GM21737 (cell line): Measurements from ENCODE around the gene TMEM126A.
"Not testable (repeated sequence)": the region's sequence is repeated elsewhere in the genome, so short reads cannot be mapped to it uniquely, and the experiment has no call there.

Source experiments
- ATAC-seq: cut with Tn5 transposase; IDR thresholded peaks from one replicate; pipeline ENCODE4 v1.9.1; 2021; ENCODE audit warnings: mild to moderate bottlenecking, moderate library complexity; ENCODE audit not compliant: unreplicated experiment

TMEM126A gene

DNA sequence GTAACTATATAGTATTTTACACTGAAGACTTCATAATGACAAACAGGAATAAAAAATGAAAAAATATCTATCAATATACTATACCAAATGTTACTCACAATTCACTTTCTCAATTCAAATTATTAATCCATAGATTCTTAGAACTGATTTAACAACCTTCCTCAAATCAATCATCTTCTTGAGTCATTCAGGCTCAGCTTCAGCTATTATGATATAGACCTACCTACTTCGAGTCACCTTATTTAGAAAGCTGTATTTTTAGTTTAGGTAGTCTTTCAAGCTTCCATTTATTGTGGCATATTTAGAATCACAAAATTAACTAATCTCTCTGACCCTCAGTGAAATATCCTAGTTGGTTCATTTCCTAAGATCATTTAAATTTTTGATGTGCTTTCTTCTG is 9.0 kb downstream of the TMEM126A start:
- no peak for ATAC-seq

DNA sequence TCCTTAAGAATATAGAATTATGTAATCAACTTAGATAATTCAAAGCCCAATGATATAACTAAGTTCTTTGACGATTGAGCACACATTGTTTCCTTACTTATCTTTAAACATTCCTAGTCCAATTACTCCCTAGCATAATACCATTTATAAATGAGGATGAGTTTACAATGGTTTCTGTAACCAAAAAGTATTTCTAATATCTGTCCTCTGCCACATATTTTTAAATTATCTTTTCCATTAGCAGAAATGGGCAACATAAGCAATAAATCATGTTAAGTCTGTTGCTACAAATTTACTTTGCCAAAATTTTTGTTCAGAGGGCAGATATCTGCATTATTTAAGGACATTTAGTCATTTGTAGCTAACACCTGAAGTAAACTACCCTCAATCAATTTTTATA is 10.4 kb downstream of the TMEM126A start:
- ATAC-seq = no peak

DNA sequence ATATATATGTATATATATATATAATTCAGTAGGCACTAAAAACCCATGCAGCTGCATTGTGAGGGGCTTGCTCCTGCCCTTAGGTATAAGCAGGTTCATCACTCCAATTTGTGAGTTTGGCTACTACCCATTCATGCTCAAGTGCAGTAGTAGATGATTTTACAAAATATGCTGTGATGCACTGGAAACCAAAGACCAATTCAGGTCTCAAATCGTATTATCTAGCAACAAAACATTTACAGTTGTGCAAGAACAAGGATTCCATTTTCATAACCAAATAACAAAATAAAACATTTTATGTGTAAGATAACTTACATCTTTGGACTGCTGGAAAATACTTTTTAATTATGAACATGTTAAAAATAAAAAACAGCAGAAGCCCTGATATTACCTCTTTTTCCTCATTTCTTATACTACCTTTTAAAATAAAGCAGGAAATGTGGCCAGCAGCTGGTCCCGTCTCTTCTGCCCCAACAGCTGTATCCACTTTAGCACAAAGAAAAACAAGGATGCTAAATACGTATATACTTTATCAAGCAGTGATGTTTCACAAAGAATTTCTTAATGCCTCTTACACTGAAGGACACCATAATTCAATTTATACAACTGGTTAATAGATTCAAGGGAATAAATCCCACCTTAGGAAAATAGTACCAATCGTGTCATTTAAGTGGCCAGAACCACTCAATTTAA is 14.4 kb downstream of the TMEM126A start:
- ATAC-seq = no peak

DNA sequence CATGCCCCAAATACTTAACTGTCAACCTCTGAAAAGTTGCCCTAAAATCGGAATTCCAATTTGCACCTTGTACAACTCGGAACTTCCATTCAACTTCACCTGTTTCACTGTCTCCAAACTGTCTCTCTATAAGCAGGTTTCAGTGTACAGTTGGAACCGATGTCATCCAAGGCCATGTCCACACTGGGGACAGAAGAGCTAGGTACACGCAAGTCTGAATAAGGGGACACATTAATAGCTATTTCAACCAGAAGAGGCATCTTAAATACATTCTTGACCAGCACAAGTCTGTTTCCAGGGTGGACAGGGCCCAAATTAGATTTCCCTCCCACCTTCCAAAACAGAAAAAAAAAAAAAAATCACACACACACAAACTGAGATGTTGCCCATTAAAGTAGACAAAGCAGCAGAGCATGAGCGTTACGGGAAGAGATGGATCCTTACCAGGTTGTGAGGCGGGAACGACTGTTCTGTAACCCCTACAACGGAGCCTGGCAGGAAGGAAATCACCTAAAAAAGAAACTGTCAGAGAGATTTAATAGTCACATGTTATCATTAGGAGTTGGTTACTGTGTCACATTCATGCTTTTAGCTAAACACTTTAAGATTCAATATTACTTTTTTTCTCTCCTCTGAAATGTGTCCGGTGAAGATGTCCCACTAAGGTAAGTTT is 15.4 kb downstream of the TMEM126A start:
- no peak for ATAC-seq

DNA sequence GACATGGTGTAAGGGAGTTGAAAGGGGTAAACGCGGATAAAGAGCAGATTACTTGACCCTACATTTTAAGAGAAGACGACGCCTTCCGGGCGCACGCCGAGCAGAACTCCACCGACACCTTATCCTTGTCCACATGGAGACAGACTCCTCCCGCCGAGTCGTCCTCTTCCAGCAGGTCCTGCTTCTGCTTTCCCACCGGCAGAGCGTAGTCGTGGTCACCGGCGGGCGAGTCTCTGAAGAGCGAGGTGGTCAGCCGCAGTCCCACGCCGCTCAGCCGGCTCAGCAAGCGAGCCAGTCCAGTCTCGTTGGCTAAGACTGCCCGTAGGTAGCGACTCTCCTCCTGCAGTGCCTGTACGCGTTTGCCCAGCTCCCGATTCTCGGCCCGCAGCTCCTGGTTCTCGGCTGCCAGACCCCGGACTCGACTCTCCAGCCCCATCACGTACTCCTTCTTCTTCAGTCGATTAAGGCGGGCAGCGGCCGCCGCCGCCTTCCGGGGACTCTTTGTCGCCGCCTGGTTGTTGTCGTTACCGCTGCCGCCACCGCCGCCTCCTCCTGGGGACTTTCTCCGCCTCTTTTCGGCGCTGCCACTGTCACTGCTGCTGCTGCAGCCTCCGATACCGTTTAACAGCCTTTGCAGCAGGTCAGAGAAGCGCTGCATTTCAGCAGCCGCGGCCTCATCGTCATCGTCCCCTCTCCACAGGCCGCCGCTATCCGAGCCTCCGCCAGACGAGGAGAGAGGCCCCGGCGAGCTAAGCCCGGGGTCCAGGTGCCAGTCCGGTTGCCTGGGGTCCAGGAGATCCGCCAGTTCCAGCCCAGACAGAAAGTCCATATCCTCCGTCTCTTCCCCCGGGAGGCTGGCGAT is 16.2 kb downstream of the TMEM126A start:
- peak; percentile 65 for ATAC-seq

DNA sequence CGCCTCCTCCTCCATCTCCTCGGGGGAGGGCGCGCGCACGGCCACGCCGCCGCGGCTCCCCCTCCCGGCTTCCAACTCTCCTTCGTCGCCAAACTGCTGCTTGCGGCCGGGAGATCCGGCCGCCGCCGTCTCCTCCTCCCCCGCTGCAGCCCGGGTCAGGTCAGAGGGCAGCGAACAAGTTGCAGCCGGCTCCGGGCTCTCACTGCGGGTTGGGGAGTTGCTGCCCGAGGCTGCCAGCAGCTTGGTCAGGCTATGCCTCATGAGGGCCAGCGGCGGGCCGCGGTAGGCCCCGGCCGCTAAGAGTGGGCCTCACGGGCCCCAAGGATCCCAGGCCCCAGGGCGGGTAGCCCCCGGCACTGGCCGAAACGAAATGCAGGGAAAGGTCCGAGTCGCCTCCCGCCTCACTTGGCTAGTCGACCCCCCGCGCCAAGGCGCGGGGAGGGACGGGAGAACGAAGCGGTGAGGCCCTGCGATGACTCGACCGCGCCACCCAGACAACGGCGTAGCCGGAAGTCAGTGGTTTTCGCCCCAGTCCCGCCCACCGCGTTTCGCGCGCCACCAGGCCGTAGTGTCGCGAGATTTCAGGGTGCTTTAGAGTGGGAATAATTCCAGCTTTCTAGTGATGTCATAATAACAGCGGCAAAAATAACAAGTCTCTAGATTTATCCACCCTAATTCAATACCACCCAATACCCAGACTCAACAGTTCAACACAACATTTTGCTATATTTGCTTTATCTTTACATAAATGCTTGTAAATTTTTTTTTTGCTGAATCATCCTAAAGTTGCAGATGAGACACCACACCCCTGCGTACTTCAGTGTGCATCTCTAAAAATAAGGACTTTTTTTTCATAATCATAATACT is 17.1 kb downstream of the TMEM126A start, which contains the start of gene CREBZF:
CREBZF (minus strand) TSS at position 515 of the 867 bp plus-strand sequence; CDS start at position 261, 254 bp downstream.
- peak; percentile 91 for ATAC-seq

DNA sequence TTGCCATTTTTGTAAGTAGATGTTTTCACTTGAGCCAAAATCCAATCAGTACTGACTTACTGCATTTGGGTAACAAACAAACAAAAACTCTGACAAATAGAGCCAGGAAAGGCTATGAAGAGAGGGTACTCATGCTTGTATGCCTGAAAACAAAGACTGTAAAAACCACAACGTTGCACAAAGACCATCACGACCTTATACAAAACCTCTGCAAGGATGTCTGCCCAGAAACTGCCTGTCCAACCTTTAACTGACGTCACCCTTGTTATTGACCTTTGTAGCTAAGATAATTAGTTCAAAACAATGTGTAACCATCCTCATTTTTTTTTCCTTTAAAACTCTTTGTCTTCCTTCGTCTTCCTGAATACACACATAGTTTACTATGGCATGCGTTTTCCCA is 18.0 kb downstream of the TMEM126A start:
- ATAC-seq = no peak

DNA sequence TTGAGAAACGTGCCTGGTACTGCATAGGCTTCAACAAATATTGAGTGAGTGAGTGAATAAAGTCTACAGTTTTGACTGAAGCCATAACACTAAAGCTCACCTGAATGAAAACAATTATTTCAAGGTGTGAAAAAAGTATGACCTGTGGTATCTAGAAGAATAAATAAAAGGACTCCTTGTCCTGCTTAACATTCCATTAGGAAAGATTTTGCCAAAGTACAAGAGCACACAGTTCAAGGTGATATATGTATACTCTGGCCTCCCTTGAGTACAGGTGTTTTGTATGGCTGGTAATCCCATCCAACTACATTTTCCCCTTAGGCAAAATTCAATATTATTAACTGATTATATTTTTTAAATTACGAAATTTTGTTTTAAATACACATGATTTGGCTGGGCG is 18.9 kb downstream of the TMEM126A start:
- ATAC-seq = no peak

DNA sequence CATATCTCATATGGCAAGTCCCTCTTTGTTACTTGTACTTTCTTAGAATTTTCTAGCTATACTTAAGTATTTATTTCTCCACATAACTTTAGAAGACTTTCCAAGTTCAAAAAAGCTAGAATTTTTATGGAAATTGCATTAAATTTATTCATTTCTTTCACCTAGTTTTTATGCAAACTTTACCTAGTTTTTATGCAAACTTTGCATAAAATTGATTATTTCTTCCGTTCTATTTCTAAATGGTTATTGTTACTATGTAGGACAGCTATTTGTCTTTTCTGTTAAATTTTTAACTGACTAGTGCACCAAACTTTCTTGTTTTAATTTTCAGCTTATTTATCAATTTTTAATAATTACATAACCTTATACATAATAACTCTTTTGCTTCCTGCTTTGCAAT is 20.4 kb downstream of the TMEM126A start:
- no peak for ATAC-seq

DNA sequence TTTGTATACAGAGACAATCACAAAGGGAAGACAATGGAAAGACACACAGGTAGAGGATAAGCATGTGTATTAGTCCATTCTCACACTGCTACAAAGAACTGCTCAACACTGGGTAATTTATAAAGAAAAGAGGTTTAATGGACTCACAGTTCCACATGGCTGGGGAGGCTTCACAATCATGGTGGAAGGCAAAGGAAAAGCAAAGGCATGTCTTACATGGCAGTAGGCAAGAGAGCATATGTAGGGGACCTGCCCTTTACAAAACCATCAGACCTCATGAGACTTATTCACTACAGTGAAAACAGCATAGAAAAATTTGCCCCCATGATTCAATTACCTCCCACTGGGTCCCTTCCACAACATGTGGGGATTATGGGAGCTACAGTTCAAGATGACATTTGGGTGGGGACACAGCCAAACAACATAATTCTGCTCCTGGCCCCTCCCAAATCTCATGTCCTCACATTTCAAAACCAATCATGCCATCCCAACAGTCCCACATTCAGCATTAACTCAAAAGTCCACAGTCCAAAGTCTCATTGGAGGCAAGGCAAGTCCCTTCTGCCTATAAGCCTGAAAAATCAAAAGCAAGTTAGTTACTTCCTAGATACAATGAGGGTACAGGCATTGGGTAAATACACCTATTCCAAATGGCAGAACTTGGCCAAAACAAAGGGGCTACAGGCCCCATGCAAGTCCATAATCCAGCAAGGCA is 23.3 kb downstream of the TMEM126A start:
- not testable (repeated sequence) for ATAC-seq

DNA sequence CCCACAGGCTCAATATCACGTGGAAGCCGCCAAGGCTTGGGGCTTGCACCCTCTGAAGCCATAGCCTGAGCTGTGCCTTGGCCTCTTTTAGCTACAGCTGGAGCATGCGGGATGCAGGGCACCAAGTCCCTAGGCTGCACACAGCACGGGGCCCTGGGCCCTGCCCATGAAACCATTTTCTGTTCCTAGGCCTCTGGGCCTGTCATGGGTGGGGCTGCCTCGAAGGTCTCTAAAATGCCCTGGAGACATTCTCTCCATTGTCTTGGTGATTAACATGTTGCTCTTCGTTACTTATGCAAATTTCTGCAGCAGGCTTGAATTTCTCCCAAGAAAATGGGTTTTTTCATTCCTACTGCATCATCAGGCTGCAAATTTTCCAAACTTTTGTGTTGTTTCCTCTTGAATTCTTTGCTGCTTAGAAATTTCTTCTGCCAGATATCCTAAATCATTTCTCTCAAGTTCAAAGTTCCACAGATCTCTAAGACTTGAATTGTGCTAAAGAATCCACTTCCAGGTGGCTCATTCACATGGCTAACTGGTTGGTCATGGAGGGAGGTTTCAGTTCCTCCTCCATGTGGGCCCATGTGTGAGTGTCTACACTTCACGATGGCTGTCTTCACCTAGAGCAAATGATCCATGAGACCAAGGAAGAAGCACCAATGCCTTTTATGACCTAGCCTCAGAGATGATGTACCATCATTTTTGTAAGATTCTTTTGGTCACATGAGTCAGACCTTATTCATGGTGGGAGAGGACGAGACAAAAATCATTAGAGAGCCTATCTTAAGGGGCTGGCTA is 24.5 kb downstream of the TMEM126A start:
- no peak for ATAC-seq

DNA sequence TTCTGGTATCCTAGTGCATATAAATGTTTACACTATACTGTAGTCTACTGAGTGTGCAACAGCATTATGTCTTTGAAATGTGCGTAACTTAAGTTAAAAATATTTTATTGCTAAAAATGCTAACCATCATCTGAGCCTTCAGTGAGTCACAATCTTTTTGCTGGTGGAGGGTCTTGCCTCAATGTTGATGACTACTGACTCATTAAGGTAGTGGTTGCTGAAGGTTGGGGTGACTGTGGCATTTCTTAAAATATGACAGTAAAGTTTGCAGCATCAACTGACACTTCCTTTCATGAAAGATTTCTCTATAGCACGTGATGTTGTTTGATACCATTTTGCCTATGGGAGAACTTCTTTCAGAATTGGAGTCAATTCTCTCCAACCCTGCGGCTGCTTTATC is 25.6 kb downstream of the TMEM126A start:
- no peak for ATAC-seq

DNA sequence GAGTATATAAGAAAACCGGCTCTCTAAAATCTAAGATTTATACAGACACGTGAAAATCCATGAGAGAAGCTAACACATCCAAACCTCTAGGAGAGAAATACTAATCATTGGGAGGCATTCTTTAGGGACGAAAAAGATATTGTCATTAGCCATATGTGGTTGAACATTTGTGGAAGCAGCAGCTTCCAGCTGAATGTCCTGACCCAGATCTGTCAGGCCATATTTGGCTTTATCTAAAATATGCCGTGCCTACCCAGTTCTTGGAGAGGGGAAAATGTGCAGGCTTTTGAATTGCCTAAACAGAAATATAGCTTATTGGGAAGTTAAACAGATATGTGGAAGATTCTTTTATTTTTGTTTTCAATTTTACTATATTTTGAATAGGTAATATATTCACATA is 31.8 kb downstream of the TMEM126A start:
- no peak for ATAC-seq

DNA sequence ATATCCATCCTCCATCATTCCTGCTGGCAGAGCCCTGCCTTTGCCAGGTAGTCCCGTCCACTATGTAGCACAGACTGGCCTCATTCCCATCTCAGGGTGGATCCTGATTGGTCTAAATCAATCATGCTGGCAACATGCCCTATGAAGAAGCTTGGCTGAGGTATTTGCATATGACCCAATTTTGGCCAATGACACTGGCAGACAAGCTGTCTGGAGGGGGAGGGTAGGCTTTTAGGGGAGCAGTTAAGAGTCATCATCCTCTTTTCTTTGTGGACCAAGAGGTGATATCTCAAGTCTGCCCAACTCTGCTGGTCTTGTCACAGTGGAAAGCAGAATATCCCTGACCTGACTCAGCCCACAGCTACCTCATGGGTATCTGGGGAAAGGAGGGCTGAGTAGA is 33.1 kb downstream of the TMEM126A start:
- ATAC-seq = no peak

DNA sequence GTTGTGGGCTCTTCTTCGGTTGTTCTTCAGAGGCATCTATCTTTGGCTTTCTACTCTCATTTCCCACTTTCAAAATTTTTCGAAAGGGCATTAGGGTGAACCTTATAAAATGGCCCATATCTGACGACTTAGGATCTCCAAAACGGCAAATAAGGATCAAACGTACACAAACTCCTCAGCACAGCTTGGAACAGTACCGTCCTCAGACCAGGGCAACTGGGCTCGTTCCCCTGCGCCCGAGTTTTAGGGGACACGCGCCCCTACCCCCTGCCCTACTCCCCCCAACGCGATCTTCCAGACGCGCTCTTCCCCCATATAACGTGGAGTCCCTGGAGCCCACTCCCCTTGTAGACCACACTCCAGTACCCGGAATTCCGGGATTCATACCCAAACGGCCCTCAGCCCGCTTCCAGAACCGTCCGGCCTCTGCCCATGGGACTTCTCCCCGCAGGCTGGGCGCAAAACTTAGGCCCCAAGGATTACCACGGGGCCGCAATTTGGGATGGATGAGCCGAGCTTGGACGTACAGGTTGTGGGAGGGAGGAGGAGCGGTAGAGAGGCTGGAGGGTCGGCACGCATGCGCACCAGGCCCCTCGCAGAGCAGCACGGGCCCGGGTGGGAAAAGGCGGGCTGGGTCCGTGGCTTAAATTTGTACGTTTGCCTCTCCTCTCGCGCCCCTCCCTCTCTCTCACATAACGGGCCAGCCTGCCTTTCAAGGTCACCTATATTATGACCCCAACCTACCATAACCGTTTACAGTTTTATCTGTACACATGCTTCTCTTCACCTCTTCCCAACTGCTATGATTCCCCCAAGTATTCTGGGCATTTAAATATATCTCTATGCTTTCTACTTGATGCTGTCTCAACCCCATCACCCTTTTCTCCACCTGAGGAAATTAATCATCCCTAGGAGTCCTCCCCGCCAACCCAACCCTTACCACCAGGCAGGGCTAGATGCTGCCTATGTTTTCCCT is 34.9 kb downstream of the TMEM126A start:
- peak; percentile 70 for ATAC-seq

DNA sequence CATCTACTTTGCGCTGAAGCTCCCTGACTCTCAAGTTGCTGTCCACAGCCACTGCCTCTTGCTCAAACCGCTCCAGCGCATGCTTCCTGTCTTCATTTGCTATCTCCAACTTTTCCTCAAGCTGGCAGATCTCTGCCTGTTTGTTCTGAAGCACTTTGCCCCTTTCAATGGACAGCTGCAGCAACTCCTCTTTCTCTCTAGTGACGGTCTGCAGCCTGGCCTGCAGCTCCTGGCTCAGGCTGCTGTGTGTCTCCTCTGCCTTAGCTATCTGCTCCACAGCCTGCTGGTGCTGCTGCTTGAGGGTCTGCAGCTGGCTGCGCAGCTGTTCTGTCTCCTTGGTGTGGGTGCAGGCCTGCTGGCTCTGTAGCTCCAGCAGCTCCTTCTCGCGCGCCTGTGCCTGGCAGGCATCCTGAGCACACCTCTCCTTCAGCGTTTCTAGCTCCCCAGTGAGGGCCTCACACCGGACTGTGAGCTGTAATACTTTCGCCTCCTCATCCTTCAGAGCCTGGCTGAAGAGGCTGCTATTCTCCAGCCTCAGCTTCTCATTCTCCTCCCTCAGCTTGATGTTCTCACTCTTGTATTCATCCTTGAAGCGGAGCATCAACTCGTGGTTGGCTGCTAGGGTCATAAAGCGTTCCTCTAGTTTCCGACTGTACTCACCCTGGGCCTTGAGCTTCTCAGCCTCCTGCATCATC is 37.5 kb downstream of the TMEM126A start:
- ATAC-seq = no peak

DNA sequence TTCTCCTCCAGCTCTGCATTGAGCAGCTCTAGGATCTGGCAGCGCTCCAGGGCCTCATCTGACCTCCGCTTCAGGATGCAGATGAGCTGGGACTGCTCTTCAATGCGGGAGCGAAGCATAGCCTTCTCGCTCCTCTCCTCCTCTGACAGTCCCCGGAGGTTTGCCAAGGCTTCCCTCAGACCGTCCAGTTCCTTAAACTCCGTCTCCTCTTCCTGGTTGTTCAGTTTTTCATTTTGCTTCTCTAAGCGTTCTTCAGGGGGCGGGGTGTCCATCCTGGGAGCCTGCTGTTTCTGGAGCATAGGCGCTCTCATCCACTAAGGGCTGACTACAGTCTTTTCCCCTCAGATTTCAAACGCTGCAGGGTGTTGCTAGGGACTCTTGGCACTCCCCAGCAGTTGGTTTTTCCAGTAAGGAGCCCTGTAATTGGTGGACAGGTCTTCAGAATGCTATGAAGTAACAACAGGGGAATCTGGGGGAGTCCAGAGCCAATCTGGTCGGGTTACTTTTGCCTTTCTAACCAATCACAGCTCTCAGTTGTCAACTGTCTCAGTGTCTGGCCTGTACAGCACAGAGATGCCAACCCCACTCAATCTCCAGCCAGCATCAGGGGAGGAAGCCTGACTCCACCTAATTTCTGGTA is 38.2 kb downstream of the TMEM126A start, which contains the start of gene CCDC89:
CCDC89 (minus strand) TSS at position 376 of the 640 bp plus-strand sequence; CDS start at position 311, 65 bp downstream.
- no peak for ATAC-seq
